SK-N-MC (cell line): ENCODE data around the gene SH3PXD2B.

Source experiments
- EZH2 ChIP-seq: fragments of 200-600 bp; sonication (generic); IDR thresholded peaks from one replicate; pipeline ENCODE4 v1.6.1; 2017; ENCODE audit warnings: antibody characterized with exemption
- POLR2AphosphoS5 ChIP-seq: IDR thresholded peaks from 2 replicates; pipeline ENCODE4 v1.6.1; 2012; ENCODE audit warnings: mild to moderate bottlenecking, low read depth, low read length, borderline replicate concordance

DNA sequence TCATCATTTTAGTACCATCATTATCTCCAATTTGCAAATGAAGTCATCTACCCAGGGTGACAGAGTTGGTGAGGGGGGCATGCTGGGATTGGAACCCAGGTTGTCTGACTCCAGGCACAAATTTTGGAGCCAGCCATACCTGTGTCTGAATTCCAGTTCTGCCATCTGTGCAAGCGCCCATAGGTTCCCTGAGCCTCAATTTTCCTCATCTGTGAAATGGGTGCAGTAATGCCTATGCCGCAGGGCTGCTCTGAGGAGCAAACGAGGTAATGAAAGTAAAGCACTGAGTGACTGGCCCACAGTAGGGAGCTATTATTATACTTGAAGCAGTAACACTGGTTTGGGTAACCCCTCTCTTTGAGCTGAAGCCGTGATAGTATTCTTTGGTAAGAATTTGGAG is 49.6 kb downstream of the SH3PXD2B start:
- TF ChIP-seq EZH2: no peak
- no peak for TF ChIP-seq POLR2AphosphoS5
